DOHH2 (cell line): ENCODE measurements around the gene EML5.

Source experiments
- EZH2phosphoT487 ChIP-seq: fragments of 200-600 bp; sonication (generic); IDR thresholded peaks from 2 replicates; pipeline ENCODE4 v1.6.1; 2017; ENCODE audit warnings: borderline replicate concordance, mild to moderate bottlenecking, antibody characterized with exemption, low read length, moderate library complexity, mixed read lengths
- TF ChIP-seq, protein P1 (sequence below): fragments of 200-600 bp; sonication (generic); IDR thresholded peaks from one replicate; pipeline ENCODE4 v1.5.1; 2014; ENCODE audit warnings: antibody characterized with exemption, mild to moderate bottlenecking, low read depth, low read length; ENCODE audit not compliant: poor library complexity, severe bottlenecking

GRCh38 chr14:88612981-88613380 is 179.8 kb downstream of the EML5 start:
- TF ChIP-seq, protein P1, sequence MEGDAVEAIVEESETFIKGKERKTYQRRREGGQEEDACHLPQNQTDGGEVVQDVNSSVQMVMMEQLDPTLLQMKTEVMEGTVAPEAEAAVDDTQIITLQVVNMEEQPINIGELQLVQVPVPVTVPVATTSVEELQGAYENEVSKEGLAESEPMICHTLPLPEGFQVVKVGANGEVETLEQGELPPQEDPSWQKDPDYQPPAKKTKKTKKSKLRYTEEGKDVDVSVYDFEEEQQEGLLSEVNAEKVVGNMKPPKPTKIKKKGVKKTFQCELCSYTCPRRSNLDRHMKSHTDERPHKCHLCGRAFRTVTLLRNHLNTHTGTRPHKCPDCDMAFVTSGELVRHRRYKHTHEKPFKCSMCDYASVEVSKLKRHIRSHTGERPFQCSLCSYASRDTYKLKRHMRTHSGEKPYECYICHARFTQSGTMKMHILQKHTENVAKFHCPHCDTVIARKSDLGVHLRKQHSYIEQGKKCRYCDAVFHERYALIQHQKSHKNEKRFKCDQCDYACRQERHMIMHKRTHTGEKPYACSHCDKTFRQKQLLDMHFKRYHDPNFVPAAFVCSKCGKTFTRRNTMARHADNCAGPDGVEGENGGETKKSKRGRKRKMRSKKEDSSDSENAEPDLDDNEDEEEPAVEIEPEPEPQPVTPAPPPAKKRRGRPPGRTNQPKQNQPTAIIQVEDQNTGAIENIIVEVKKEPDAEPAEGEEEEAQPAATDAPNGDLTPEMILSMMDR: no peak
- no peak for TF ChIP-seq EZH2phosphoT487
